K562 (cell line): Measurements from ENCODE around the gene SYF2. TPM values are rescaled to one million over a fixed set of nuclear protein-coding genes. Genes with fewer than 3 reads are reported as not detected.

Experiments used
- SMC3 ChIP-seq: conservative IDR thresholded peaks from 2 replicates; pipeline ENCODE4 v1.6.1; 2011; ENCODE audit warnings: low read depth, low read length, improper control_type of control experiment; ENCODE audit not compliant: insufficient read depth
- ZNF224 ChIP-seq: sonication (generic); formaldehyde crosslinking; IDR thresholded peaks from 2 replicates; pipeline ENCODE4 v1.8.0; 2022; ENCODE audit warnings: mild to moderate bottlenecking, missing genetic modification reagents
- ZNF384 ChIP-seq: IDR thresholded peaks from 2 replicates; pipeline ENCODE4 v1.6.1; 2012; ENCODE audit warnings: low read depth, low read length, improper control_type of control experiment
- polyA plus RNA-seq, 8 experiments: library from polyadenylated mRNA; depleted of rRNA in 4 of 8; stranded (reverse) in 5 of 8; unstranded in 3 of 8; fragments of >200 nt; fragmentation: Nextera tagmentation in 2 of 8; fragmentation: Illumina TruSeq in 1 of 8; extraction: Ambion mirVana in 2 of 8; extraction: Trizol in 1 of 8; gene quantifications; 2 replicates each; pipeline versions ENCODE4 v1.2.1 to v1.2.3, GENCODE V29; 2011 to 2014; ENCODE audit warnings: inconsistent platforms in 1 of 8, missing spikeins in 1 of 8
- total RNA-seq, 7 experiments: library from RNA; depleted of rRNA in 6 of 7; stranded (reverse); fragments of >200 nt in 6 of 7; fragmentation: Illumina TruSeq in 2 of 7; extraction: Trizol in 2 of 7; gene quantifications; 2 replicates each; pipeline versions ENCODE4 v1.2.1 to v1.2.3, GENCODE V29; 2011 to 2021; ENCODE audit warnings: low replicate concordance in 1 of 7
- TF ChIP-seq, protein P1 (sequence below), 2 experiments: fragments of 450-650 bp; formaldehyde crosslinking in 1 of 2; IDR thresholded peaks; 2 replicates each; pipeline versions ENCODE4 v1.4.0 to v1.6.1; 2014 to 2020; ENCODE audit warnings: mild to moderate bottlenecking in 2 of 2, borderline replicate concordance in 1 of 2, low read depth in 1 of 2
- TF ChIP-seq, protein P2 (sequence below), 3 experiments: IDR thresholded peaks in 2 of 3; conservative IDR thresholded peaks in 1 of 3; 2 replicates each; pipeline ENCODE4 v1.5.1; 2011 to 2012; ENCODE audit warnings: low read length in 3 of 3, mild to moderate bottlenecking in 3 of 3, control low read depth in 2 of 3, improper control_type of control experiment in 1 of 3, inconsistent platforms in 1 of 3, low read depth in 1 of 3, mixed read lengths in 1 of 3, moderate library complexity in 1 of 3; ENCODE audit not compliant: insufficient read depth in 2 of 3
- TF ChIP-seq, protein P3 (sequence below): fragments of 450-650 bp; formaldehyde crosslinking; IDR thresholded peaks from 2 replicates; pipeline ENCODE4 v1.4.0; 2020; ENCODE audit warnings: mild to moderate bottlenecking, moderate library complexity

Gene SYF2
- total and polyA plus RNA-seq, 9 of the 15 experiments (the other 6 are each of a cell fraction or from before 2014, with no cell fraction given), result 20.9 to 69.0 (median 43.2) TPM

DNA sequence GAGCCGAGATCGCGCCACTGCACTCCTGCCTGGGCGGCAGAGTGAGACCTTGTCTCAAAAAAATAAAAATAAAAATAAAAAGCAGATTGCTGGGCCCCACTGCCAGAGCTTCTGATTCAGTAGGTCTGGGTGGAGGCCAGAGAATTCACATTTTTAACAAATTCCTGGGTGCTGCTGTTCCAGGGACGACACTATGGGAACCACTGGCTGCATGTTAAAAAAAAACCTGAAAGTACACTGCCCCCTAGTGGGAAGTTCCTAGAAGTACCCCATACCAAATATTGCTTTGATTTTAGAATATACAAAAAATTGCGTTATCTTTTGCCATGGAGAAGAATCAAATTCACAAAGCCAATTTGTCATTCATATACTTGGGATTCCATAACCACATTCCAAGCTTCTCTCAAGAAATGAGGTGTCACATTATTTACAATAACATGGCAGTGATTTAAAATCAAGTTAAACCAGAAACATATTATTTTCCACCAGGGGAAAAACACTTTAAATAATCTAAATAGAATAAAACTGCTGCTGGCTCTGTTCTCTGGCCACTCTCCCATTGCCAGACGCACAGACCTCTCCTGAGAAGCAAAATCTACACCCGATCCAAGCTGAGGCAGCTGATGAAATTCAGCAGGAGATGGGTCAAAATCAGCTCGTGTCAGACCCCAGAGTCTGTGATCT lies 27.4 kb downstream of the SYF2 start (continued):
- TF ChIP-seq, protein P1, sequence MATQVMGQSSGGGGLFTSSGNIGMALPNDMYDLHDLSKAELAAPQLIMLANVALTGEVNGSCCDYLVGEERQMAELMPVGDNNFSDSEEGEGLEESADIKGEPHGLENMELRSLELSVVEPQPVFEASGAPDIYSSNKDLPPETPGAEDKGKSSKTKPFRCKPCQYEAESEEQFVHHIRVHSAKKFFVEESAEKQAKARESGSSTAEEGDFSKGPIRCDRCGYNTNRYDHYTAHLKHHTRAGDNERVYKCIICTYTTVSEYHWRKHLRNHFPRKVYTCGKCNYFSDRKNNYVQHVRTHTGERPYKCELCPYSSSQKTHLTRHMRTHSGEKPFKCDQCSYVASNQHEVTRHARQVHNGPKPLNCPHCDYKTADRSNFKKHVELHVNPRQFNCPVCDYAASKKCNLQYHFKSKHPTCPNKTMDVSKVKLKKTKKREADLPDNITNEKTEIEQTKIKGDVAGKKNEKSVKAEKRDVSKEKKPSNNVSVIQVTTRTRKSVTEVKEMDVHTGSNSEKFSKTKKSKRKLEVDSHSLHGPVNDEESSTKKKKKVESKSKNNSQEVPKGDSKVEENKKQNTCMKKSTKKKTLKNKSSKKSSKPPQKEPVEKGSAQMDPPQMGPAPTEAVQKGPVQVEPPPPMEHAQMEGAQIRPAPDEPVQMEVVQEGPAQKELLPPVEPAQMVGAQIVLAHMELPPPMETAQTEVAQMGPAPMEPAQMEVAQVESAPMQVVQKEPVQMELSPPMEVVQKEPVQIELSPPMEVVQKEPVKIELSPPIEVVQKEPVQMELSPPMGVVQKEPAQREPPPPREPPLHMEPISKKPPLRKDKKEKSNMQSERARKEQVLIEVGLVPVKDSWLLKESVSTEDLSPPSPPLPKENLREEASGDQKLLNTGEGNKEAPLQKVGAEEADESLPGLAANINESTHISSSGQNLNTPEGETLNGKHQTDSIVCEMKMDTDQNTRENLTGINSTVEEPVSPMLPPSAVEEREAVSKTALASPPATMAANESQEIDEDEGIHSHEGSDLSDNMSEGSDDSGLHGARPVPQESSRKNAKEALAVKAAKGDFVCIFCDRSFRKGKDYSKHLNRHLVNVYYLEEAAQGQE (IDR thresholded peaks at IDR 0.05; ENCODE audit: borderline replicate concordance), result peak; percentile 54; the same call in 1 of the 2 replicates
- TF ChIP-seq, protein P1 (CRISPR knock-in tag; IDR thresholded peaks at IDR 0.05; ENCODE audit: low read depth), result no peak
- TF ChIP-seq SMC3, result peak; percentile 55
- TF ChIP-seq, protein P2, sequence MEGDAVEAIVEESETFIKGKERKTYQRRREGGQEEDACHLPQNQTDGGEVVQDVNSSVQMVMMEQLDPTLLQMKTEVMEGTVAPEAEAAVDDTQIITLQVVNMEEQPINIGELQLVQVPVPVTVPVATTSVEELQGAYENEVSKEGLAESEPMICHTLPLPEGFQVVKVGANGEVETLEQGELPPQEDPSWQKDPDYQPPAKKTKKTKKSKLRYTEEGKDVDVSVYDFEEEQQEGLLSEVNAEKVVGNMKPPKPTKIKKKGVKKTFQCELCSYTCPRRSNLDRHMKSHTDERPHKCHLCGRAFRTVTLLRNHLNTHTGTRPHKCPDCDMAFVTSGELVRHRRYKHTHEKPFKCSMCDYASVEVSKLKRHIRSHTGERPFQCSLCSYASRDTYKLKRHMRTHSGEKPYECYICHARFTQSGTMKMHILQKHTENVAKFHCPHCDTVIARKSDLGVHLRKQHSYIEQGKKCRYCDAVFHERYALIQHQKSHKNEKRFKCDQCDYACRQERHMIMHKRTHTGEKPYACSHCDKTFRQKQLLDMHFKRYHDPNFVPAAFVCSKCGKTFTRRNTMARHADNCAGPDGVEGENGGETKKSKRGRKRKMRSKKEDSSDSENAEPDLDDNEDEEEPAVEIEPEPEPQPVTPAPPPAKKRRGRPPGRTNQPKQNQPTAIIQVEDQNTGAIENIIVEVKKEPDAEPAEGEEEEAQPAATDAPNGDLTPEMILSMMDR (IDR thresholded peaks at IDR 0.05 in 2 of 3, conservative IDR thresholded peaks at IDR 0.05 in 1 of 3; ENCODE audit: insufficient read depth in 2 of 3, low read depth in 1 of 3, low read length in 3 of 3), result peak; percentile 64 to 88 (median 79)
- TF ChIP-seq ZNF224 (CRISPR knock-in tag), result no peak
- TF ChIP-seq, protein P3, sequence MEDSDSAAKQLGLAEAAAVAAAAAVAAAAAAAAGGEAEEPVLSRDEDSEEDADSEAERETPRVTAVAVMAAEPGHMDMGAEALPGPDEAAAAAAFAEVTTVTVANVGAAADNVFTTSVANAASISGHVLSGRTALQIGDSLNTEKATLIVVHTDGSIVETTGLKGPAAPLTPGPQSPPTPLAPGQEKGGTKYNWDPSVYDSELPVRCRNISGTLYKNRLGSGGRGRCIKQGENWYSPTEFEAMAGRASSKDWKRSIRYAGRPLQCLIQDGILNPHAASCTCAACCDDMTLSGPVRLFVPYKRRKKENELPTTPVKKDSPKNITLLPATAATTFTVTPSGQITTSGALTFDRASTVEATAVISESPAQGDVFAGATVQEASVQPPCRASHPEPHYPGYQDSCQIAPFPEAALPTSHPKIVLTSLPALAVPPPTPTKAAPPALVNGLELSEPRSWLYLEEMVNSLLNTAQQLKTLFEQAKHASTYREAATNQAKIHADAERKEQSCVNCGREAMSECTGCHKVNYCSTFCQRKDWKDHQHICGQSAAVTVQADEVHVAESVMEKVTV (CRISPR knock-in tag), result 0 out of 2 replicates have a peak, but pooled peaks have one; percentile 39
- peak; percentile 87 for TF ChIP-seq ZNF384
